Measurements from ENCODE around the gene ARL17B.
A peak's percentile ranks its signal among the peaks of the same experiment; 100 is the strongest.
"Not testable (repeated sequence)": the region's sequence is repeated elsewhere in the genome, so short reads cannot be mapped to it uniquely, and the experiment has no call there.

ARL17B gene

DNA sequence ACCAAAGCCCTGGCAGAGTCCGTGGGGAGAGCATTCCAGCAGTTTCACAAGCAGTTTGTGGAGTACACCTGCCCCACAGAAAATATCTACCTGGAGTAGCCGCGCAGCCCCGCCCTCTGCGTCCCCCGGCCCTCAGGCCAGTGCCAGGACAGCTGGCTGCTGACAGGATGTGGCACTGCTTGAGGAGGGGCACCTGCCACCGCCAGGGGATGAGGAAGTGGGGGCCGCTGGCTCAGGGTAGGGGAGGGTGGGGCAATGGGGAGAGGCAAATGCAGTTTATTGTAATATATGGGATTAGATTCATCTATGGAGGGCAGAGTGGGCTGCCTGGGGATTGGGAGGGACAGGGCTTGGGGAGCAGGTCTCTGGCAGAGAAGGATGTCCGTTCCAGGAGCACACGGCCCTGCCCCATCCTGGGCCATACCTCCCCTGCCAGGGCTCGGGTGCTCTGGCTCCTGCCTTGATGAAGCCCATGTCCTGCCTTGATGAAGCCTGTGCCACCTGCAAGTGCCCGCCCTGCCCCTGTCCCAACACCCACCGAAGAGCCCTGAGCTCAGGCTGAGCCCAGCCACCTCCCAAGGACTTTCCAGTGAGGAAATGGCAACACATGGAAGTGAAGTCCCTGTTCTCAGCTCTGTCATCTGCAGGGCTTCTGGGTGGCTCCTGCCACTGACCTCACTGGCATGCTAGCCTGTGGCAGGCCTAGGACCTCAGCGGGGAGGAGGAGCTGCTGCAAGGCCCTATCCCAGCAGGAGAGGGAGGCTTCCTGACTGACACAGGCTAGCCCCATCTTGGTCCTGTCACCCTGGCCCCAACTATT is 116.4 kb downstream of the ARL17B start:
- DNase-seq = not testable (repeated sequence)

GRCh38 chr17:46244339-46244913 is 117.1 kb downstream of the ARL17B start:
- not testable (repeated sequence) for DNase-seq

GRCh38 chr17:46243928-46244327 is 117.6 kb downstream of the ARL17B start:
- not testable (repeated sequence) for DNase-seq

DNA sequence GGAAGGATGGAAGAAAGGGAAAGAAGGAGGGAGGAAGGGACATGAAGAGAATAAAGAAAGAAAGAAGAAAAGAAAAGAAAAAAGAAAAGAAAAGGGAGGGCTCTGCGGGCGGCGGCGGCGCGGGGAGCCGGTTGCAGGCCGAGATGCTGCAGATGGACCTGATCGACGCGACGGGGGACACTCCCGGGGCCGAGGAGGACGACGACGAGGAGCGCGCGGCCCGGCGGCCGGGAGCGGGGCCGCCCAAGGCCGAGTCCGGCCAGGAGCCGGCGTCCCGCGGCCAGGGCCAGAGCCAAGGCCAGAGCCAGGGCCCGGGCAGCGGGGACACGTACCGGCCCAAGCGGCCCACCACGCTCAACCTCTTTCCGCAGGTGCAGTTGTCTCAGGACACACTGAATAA is 118.1 kb downstream of the ARL17B start:
- DNase-seq = not testable (repeated sequence)

DNA sequence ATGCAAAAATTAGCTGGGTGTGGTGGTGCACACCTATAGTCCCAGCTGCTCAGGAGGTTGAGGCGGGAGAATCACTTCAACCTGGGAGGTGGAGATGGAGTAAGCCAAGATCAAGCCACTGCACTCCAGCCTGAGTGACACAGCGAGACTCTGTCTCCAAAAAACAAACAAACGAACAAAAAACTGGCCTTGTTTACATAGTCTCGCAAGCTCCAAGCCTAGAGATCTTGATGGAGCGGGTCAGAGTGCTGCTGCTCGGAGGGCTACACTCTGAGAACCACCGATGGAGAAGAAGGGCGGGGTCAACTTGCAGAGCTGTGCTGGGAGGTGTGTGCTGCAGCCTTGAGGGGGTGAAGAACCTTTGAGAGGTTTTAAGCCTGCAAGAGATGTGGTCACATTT is 130.2 kb downstream of the ARL17B start:
- not testable (repeated sequence) for DNase-seq

GRCh38 chr17:46225274-46225794 is 136.2 kb downstream of the ARL17B start:
- DNase-seq = peak; percentile 87

GRCh38 chr17:46224864-46225263 is 136.7 kb downstream of the ARL17B start:
- DNase-seq = not testable (repeated sequence)
